NCI-H774 (cell line): ENCODE data around the gene METAP2.
A peak's percentile ranks its signal among the peaks of the same experiment; 100 is the strongest.
"Not testable (repeated sequence)": the region's sequence is repeated elsewhere in the genome, so short reads cannot be mapped to it uniquely, and the experiment has no call there.

Experiments
- DNase-seq: peaks from one replicate; lab custom pipeline; 2025; lab: John Stamatoyannopoulos, UW

The METAP2 gene

GRCh38 chr12:95462551-95462950 is 11.4 kb upstream of the METAP2 start:
- DNase-seq = no peak

GRCh38 chr12:95463050-95463449 is 10.9 kb upstream of the METAP2 start:
- no peak for DNase-seq

GRCh38 chr12:95463776-95464175 is 10.2 kb upstream of the METAP2 start:
- not testable (repeated sequence) for DNase-seq

GRCh38 chr12:95465275-95465674 is 8.7 kb upstream of the METAP2 start:
- no peak for DNase-seq

- DNase-seq = no peak
These were observed 3.7 kb upstream of the METAP2 start for GRCh38 chr12:95470300-95470699.

DNA sequence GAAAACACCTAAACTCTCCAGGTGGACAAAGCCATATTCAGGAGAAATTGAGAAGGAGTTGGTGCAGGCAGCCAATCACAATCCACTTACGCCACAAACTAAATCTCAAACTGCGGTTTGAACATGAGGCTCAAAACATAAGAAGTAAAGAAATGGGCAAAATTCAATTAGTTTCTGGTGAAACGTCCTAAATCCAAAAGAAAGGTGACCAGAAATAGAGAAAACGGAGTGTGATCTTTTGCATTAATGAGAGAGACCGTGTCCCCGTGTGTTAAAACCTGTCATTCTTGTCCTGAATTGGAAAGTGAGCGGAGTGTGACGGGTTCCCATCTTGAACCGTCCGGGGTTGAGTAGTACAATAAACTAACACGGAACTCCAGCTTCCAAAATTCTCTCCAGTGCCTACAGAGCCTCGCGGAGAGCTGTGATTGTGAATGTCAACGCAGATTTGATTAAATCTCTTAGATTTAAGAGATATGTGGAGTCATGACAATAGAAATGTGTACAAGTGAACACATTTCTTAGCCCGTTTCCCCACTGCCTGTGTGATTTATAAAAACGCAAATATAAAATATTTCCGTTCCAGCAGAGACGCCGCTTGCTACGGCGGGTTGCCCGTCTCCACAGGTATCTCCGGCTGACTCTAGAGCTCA is 595 bp upstream of the METAP2 start:
- DNase-seq = peak; percentile 22

DNA sequence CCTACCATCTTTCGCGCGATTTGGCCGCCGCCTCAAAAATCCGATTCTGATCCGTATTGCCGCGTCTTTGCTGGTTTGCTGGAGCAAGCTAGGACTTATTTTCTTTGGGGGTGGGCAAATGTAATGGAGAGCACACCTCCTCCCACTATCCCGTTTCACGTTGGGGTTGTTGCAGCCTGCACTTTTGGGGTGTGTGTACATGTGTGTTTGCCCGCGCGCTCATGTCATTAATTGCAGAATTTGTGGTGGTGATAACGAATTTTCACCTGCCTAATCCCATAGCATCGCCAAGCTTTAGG is 657 bp downstream of the METAP2 start:
- DNase-seq = no peak

GRCh38 chr12:95480230-95480629 is 6.3 kb downstream of the METAP2 start:
- DNase-seq = no peak

DNA sequence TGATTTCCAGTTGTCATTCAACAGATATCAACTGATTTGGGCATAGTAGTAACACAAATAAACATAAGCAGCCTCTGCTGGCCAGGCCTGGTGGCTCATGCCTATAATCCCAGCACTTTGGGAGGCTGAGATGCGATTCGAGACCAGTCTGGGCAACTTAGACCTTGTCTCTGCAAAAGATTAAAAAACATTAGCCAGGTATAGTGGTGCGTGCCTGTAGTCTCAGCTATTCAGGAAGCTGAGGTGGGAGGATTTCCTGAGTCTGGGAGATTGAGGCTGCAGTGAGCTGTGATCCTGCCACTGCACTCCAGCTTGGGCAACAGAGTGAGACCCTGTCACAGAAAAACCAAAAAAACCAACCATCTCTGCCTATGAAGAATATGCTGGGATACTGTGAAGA is 7.1 kb downstream of the METAP2 start:
- no peak for DNase-seq

GRCh38 chr12:95481888-95482287 is 7.9 kb downstream of the METAP2 start:
- DNase-seq = no peak

DNA sequence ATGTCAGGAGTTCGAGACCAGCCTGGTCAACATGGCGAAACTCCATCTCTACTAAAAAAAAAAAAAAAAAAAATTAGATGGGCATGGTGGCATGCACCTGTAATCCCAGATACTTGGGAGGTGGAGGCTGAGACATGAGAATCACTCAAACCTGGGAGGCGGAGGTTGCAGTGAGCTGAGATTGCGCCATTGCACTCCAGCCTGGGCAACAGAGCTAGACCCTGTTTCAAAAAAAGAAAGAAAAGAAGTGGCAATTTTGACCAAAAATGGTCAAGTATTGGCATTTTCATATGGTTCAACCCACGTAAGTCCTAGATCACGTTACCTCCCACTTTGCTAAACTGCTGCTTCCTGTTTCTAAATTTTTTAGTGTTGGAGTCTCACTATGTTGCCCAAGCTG is 8.6 kb downstream of the METAP2 start:
- DNase-seq = not testable (repeated sequence)

- DNase-seq = no peak
These were observed 10.6 kb downstream of the METAP2 start for GRCh38 chr12:95484524-95484923.

GRCh38 chr12:95487024-95487423 is 13.1 kb downstream of the METAP2 start:
- DNase-seq = no peak

GRCh38 chr12:95492462-95492861 is 18.5 kb downstream of the METAP2 start:
- no peak for DNase-seq

GRCh38 chr12:95494888-95495287 is 20.9 kb downstream of the METAP2 start:
- DNase-seq = no peak

DNA sequence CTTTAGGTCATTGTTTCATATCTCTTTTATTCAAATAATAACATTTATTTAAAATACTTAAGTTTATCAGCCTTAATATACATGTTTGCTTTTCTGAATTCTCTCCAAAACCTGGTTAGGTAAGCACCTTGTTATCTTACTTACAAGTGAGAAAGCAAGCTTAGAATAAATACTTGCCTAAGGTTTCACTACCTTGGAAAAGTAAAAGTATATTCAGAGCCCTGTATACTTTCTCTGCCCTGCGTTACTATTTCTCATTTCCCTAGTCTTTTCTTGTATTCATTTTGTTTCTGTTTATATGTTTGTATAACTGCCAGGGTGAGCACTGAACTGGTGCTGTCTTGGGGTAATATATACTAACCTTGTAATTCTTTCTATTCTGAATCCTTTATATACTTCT is 21.5 kb downstream of the METAP2 start:
- no peak for DNase-seq

- no peak for DNase-seq
These were observed 23.1 kb downstream of the METAP2 start for GRCh38 chr12:95497031-95497430.

GRCh38 chr12:95498968-95499367 is 25.0 kb downstream of the METAP2 start:
- no peak for DNase-seq

DNA sequence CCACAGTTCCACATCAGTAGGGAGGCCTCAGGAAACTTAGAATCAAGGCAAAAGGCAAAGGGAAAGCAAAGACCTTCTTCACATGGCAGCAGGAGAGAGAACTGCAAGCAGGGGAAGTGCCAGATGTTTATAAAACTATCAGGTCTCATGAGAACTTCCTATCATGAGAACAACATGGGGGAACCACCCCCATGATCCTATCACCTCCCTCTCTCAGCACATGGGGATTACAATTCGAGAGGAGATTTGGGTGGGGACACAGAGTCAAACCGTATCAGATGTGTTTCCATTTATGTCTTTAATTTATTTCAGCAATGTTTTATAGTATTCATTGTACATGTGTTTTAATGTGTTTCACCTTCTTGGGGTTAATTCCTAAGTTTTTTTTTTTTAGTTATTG is 25.8 kb downstream of the METAP2 start:
- DNase-seq = no peak

- DNase-seq = no peak
These were observed 30.2 kb downstream of the METAP2 start for GRCh38 chr12:95504140-95504539.

- DNase-seq = no peak
These were observed 31.1 kb downstream of the METAP2 start for GRCh38 chr12:95505039-95505438.

DNA sequence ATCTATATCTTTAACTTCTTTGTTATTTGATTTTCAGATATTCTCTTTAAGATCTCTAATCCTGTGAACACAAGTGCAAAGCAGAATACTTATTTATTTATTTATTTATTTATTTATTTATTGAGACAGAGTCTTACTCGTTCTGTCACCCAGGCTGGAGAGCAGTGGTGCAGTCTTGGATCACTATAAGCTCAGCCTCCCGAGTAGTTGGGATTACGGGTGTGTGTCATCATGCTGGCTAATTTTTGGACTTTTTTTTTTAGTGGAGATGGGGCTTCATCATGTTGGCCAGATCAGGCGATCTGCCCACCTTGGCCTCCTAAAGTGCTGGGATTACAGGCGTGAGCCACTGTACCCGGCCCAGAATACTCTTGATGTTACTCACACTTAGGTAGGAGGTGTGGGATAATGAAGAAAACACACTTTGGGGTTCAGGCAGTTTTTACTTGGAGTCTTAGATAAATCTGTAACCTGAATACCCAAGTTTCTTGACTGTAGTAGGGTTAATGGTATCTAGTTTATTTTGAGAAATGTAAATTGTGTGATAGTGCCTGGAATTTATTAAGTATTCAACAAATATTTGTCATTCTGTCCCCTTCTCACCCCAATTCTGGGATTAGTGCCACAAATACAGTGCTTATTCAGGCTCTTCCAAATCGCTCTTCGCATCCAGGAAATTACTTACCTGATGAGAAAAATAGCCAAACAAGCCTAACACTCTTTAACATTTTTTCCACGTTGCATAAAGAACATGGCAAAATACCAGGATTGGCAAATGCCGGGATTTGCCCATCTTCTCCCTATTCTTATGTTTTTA is 33.0 kb downstream of the METAP2 start:
- DNase-seq = no peak

DNA sequence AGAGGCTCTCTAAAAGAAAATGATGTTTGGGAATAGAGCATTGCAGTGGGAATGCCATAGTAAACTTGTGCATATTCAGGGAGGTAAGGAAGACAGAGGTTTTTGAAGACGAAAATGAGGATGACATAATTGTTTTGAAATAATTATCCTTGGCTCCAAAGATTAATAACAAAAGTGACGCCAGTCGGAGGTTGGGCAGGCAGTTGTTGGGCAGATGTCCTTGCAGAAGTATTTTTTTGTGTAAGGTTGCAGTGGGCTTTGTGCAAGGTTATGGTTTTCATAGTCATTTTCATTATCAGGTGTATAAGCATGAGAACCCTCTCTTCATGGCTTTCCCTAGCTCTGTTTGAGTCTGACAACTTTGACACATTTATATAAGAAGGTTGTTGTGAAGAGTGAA is 35.3 kb downstream of the METAP2 start:
- no peak for DNase-seq

DNA sequence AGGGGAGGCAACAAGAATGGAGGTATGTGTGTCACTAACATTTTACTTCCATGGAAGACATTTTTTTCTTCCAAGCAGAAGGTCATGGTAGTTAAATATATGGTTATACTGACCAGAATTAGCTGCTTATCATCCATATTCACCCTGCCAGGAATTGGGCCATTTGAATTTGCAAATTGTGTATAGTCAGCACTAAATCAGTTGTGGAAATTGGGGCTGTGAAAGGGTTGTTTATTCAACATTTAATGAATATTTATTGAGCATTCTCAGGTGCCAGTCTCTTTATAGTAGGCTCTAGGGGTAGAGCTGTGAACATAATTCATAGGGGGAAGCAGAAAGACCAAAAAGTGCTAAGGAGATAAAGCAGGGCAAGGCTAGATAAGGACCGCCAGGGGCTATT is 38.0 kb downstream of the METAP2 start:
- DNase-seq = no peak
